Fibroblast of lung (primary cell): Measurements from ENCODE around the gene FAM20C.

ENCODE experiments used
- EZH2 ChIP-seq: IDR thresholded peaks from 2 replicates; pipeline ENCODE4 v1.5.1; 2012; ENCODE audit warnings: low read length, control low read depth, mild to moderate bottlenecking; ENCODE audit errors: missing control alignments
- TF ChIP-seq, protein P1 (sequence below), 2 donors: IDR thresholded peaks in 1 of 2; conservative IDR thresholded peaks in 1 of 2; 1 replicate in 1 of 2; 2 replicates in 1 of 2; pipeline ENCODE4 v1.5.1; 2011 to 2012; ENCODE audit warnings: low read length in 2 of 2, control low read depth in 1 of 2, inconsistent platforms in 1 of 2, low read depth in 1 of 2, mild to moderate bottlenecking in 1 of 2

GRCh38 chr7:186516-187113, 5.8 kb upstream of the FAM20C start:
- TF ChIP-seq, protein P1, sequence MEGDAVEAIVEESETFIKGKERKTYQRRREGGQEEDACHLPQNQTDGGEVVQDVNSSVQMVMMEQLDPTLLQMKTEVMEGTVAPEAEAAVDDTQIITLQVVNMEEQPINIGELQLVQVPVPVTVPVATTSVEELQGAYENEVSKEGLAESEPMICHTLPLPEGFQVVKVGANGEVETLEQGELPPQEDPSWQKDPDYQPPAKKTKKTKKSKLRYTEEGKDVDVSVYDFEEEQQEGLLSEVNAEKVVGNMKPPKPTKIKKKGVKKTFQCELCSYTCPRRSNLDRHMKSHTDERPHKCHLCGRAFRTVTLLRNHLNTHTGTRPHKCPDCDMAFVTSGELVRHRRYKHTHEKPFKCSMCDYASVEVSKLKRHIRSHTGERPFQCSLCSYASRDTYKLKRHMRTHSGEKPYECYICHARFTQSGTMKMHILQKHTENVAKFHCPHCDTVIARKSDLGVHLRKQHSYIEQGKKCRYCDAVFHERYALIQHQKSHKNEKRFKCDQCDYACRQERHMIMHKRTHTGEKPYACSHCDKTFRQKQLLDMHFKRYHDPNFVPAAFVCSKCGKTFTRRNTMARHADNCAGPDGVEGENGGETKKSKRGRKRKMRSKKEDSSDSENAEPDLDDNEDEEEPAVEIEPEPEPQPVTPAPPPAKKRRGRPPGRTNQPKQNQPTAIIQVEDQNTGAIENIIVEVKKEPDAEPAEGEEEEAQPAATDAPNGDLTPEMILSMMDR (conservative IDR thresholded peaks at IDR 0.05 in 1 of 2, IDR thresholded peaks at IDR 0.05 in 1 of 2; ENCODE audit: low read depth in 1 of 2, low read length in 2 of 2): no peak
- TF ChIP-seq EZH2: no peak
